Measurements from ENCODE around the gene BCDIN3D. TPM values are rescaled to one million over a fixed set of nuclear protein-coding genes. Genes with fewer than 3 reads are reported as not detected.

The BCDIN3D gene
- total RNA-seq, 1 donor, result 5.4 TPM

- no peak for TF ChIP-seq CTCF (IDR thresholded peaks at IDR 0.05; ENCODE audit: extremely low read depth, low read depth, low read length)
- Histone ChIP-seq H2AFZ (ENCODE audit: low read length) (no peak overlapping the region), H3K27me3 (ENCODE audit: insufficient read depth, low read length) (no peaks in the 10 kb centered on the region), H3K79me2 (ENCODE audit: insufficient read depth, low read length) (no peaks in the 10 kb centered on the region), H3K36me3 (ENCODE audit: insufficient read depth, low read length) (peaks cover 38% of the 10 kb centered on the region), H3K9me3 (ENCODE audit: low read depth, low read length) (no peaks in the 10 kb centered on the region), H3K4me1 (ENCODE audit: insufficient read depth, low read length) (no peaks in the 10 kb centered on the region), H3K27ac (ENCODE audit: low read depth, low read length) (no peak overlapping the region), H4K20me1 (ENCODE audit: insufficient read depth, low read length) (peaks cover 11% of the 10 kb centered on the region), H3K4me2 (ENCODE audit: insufficient read depth, low read length) (no peak overlapping the region), H3K4me3 (ENCODE audit: insufficient read depth, low read length) (no peak overlapping the region)
- DNase-seq (ENCODE audit: insufficient read length, low spot score, missing footprints), result no peak
These were observed 46.8 kb downstream of the BCDIN3D start for GRCh38 chr12:49796155-49796554.

- Histone ChIP-seq H3K4me2 (ENCODE audit: insufficient read depth, low read length) (no peak overlapping the region), H3K4me1 (ENCODE audit: insufficient read depth, low read length) (no peaks in the 10 kb centered on the region), H2AFZ (ENCODE audit: low read length) (no peak overlapping the region), H3K27ac (ENCODE audit: low read depth, low read length) (no peak overlapping the region), H3K79me2 (ENCODE audit: insufficient read depth, low read length) (no peaks in the 10 kb centered on the region), H3K4me3 (ENCODE audit: insufficient read depth, low read length) (no peak overlapping the region), H3K9me3 (ENCODE audit: low read depth, low read length) (no peaks in the 10 kb centered on the region), H4K20me1 (ENCODE audit: insufficient read depth, low read length) (peaks cover 11% of the 10 kb centered on the region), H3K27me3 (ENCODE audit: insufficient read depth, low read length) (no peaks in the 10 kb centered on the region), H3K36me3 (ENCODE audit: insufficient read depth, low read length) (peaks cover 34% of the 10 kb centered on the region)
- DNase-seq (ENCODE audit: insufficient read length, low spot score, missing footprints), result peak; percentile 60
- TF ChIP-seq CTCF (IDR thresholded peaks at IDR 0.05; ENCODE audit: extremely low read depth, low read depth, low read length), result no peak
These were observed 47.2 kb downstream of the BCDIN3D start for GRCh38 chr12:49795654-49796105.

GRCh38 chr12:49794811-49795653 is 47.9 kb downstream of the BCDIN3D start:
- Histone ChIP-seq H4K20me1 (ENCODE audit: insufficient read depth, low read length) (peaks cover 5% of the 10 kb centered on the region), H3K36me3 (ENCODE audit: insufficient read depth, low read length) (peaks cover 34% of the 10 kb centered on the region)
- DNase-seq (ENCODE audit: insufficient read length, low spot score, missing footprints), result peak; percentile 52

More at GRCh38 chr12:49794811-49795653, 47.9 kb downstream of the BCDIN3D start:
- no peak overlapping the region for H3K4me3 ChIP-seq (ENCODE audit: insufficient read depth, low read length)
- no peak overlapping the region for H2AFZ ChIP-seq (ENCODE audit: low read length)
- no peaks in the 10 kb centered on the region for H3K27me3 ChIP-seq (ENCODE audit: insufficient read depth, low read length)
- no peaks in the 10 kb centered on the region for H3K9me3 ChIP-seq (ENCODE audit: low read depth, low read length)
- no peaks in the 10 kb centered on the region for H3K79me2 ChIP-seq (ENCODE audit: insufficient read depth, low read length)
- H3K4me1 ChIP-seq (ENCODE audit: insufficient read depth, low read length), result no peaks in the 10 kb centered on the region
- no peak overlapping the region for H3K27ac ChIP-seq (ENCODE audit: low read depth, low read length)
- TF ChIP-seq CTCF (IDR thresholded peaks at IDR 0.05; ENCODE audit: extremely low read depth, low read depth, low read length), result no peak
- H3K4me2 ChIP-seq (ENCODE audit: insufficient read depth, low read length), result no peak overlapping the region
